ENCODE data around the gene ARID1B. TPM values are rescaled to one million over a fixed set of nuclear protein-coding genes. Genes with fewer than 3 reads are reported as not detected.

The ARID1B gene
- polyA plus RNA-seq, 1 experiment, result 19.2 TPM

DNA sequence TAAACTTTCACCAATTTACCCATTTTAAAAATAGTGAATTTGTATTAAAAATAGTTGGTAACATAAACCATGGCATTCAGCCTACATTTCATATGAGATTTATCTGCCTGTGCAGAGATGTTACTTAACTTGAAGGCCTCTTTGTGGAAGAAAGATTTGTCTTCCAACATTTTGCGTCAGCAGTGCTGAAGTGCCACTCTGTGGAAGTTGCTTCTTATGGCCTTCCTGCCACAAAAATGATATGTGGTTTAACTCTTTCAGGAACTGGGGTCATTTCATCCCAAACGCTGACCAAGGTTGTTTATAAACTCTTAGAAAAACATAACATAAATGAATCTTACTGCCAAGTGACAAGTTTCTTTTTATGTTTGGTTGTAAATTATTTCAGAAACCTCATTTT lies 246.8 kb downstream of the ARID1B start:
- TF ChIP-seq, protein P1, sequence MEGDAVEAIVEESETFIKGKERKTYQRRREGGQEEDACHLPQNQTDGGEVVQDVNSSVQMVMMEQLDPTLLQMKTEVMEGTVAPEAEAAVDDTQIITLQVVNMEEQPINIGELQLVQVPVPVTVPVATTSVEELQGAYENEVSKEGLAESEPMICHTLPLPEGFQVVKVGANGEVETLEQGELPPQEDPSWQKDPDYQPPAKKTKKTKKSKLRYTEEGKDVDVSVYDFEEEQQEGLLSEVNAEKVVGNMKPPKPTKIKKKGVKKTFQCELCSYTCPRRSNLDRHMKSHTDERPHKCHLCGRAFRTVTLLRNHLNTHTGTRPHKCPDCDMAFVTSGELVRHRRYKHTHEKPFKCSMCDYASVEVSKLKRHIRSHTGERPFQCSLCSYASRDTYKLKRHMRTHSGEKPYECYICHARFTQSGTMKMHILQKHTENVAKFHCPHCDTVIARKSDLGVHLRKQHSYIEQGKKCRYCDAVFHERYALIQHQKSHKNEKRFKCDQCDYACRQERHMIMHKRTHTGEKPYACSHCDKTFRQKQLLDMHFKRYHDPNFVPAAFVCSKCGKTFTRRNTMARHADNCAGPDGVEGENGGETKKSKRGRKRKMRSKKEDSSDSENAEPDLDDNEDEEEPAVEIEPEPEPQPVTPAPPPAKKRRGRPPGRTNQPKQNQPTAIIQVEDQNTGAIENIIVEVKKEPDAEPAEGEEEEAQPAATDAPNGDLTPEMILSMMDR (IDR thresholded peaks at IDR 0.05; ENCODE audit: low read depth, low read length), result no peak
- ChIA-PET POLR2A (no interaction called here), CTCF (interaction anchor here (1.1 kb wide), 1 partner anchor 11 kb away, joined by 3 read pairs; no protein-coding TSS in a partner anchor)
- no peak overlapping the region for H3K27ac ChIP-seq (ENCODE audit: low read depth, low read length)
- H3K27me3 ChIP-seq (ENCODE audit: control insufficient read depth, insufficient read depth, low read length), result no peaks in the 10 kb centered on the region
- no peak for DNase-seq (ENCODE audit: low read depth, low spot score)
- peaks cover 4% of the 10 kb centered on the region; the same call in 1 of the 2 replicates for H3K9me3 ChIP-seq (ENCODE audit: control insufficient read depth, insufficient read depth, low read length)
- no peak overlapping the region for H3K4me3 ChIP-seq (ENCODE audit: low read depth, low read length)

DNA sequence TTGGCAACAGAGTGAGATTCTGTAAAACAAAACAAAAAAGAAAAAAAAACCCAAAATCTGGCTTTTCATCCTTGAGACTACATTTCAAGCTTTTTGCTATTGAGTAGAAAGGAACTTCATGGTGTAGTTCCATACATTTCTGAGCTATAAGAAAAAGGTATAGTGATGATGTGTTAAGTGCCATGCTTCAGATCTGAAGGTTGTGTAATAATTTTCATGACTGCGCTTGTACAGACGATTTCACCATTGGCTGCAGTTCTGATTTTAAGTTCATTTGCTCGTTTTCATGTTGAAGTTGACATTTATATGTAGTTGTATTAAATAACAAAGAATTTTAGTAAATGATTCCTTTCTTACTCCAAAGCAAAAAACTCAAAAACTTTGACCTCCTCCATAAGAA lies 247.6 kb downstream of the ARID1B start:
- no peak overlapping the region for H3K27ac ChIP-seq (ENCODE audit: low read depth, low read length)
- TF ChIP-seq, protein P1 (IDR thresholded peaks at IDR 0.05; ENCODE audit: low read depth, low read length), result no peak
- POLR2A ChIA-PET, result no interaction called here
- CTCF ChIA-PET, result interaction anchor here (1.1 kb wide), 1 partner anchor 10 kb away, joined by 3 read pairs; no protein-coding TSS in a partner anchor
- H3K4me3 ChIP-seq (ENCODE audit: low read depth, low read length), result no peak overlapping the region
- peaks cover 8% of the 10 kb centered on the region for H3K9me3 ChIP-seq (ENCODE audit: control insufficient read depth, insufficient read depth, low read length)
- DNase-seq (ENCODE audit: low read depth, low spot score), result no peak
- H3K27me3 ChIP-seq (ENCODE audit: control insufficient read depth, insufficient read depth, low read length), result no peaks in the 10 kb centered on the region

GRCh38 chr6:157025437-157025836 lies 248.3 kb downstream of the ARID1B start:
- TF ChIP-seq, protein P1 (IDR thresholded peaks at IDR 0.05; ENCODE audit: low read depth, low read length), result no peak
- Histone ChIP-seq H3K27me3 (ENCODE audit: control insufficient read depth, insufficient read depth, low read length) (no peaks in the 10 kb centered on the region), H3K9me3 (ENCODE audit: control insufficient read depth, insufficient read depth, low read length) (peaks cover 8% of the 10 kb centered on the region), H3K27ac (ENCODE audit: low read depth, low read length) (no peak overlapping the region), H3K4me3 (ENCODE audit: low read depth, low read length) (no peak overlapping the region)
- CTCF ChIA-PET, result no interaction called here
- POLR2A ChIA-PET, result no interaction called here
- DNase-seq (ENCODE audit: low read depth, low spot score), result no peak

DNA sequence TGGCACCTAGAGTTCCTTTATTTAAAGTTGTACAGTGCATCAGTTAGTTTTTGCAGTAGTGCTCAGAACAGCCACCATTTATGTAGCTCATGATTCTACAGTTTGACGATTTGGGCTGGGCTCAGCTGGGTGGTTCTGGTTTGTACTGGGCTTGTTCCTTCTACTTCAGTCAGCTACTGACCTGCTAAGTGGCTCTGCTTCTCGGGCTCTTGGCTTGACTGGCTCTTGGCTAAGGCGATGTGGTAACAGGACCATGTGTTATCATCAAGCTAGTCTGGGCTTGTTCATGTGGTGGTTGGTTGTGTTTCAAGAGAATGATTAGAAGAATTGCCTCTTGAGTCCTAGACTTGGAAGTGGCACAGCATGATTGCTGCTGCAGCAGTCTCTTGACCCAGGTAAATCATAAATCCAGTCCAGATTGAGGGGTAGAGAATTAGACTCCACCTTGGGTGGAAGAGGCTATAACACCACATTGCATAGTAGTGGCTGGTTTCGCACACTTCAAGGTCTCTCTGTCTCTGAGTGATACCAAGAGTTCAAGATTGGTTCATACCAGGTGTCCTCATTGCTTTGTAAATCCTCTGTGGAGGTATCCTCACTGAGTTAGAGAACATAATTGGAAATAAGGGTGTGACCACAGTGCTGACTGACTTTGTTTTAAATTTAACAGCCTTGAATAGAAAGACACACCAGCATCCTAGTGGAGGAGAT lies 253.0 kb downstream of the ARID1B start:
- ChIA-PET POLR2A (no interaction called here), CTCF (interaction anchor here (0.6 to 1.9 kb wide), 3 partner anchors 16 to 202 kb away, joined by 6 to 8 read pairs (median 7); no protein-coding TSS in a partner anchor)
- H3K27ac ChIP-seq (ENCODE audit: low read depth, low read length), result no peak overlapping the region
- H3K4me3 ChIP-seq (ENCODE audit: low read depth, low read length), result no peak overlapping the region
- no peaks in the 10 kb centered on the region for H3K27me3 ChIP-seq (ENCODE audit: control insufficient read depth, insufficient read depth, low read length)
- peaks cover 8% of the 10 kb centered on the region for H3K9me3 ChIP-seq (ENCODE audit: control insufficient read depth, insufficient read depth, low read length)
- no peak for DNase-seq (ENCODE audit: low read depth, low spot score)
- TF ChIP-seq, protein P1 (IDR thresholded peaks at IDR 0.05; ENCODE audit: low read depth, low read length), result no peak

- H3K4me3 ChIP-seq (ENCODE audit: low read depth, low read length), result no peak overlapping the region
- H3K27ac ChIP-seq (ENCODE audit: low read depth, low read length), result no peak overlapping the region
- no peaks in the 10 kb centered on the region for H3K27me3 ChIP-seq (ENCODE audit: control insufficient read depth, insufficient read depth, low read length)
- H3K9me3 ChIP-seq (ENCODE audit: control insufficient read depth, insufficient read depth, low read length), result peaks cover 7% of the 10 kb centered on the region
- POLR2A ChIA-PET, result no interaction called here
- CTCF ChIA-PET, result interaction anchor here (1.0 to 4.6 kb wide), 2 partner anchors 149 to 154 kb away, joined by 3 to 32 read pairs; no protein-coding TSS in a partner anchor
- TF ChIP-seq, protein P1 (IDR thresholded peaks at IDR 0.05; ENCODE audit: low read depth, low read length), result no peak
- no peak for DNase-seq (ENCODE audit: low read depth, low spot score)
These were observed 253.6 kb downstream of the ARID1B start for GRCh38 chr6:157030755-157031154.

All from AG04450 (cell line).